OCI-LY1 (cell line): Measurements from ENCODE around the gene AP1B1.

Experiments
- CTCF ChIP-seq: fragments of 200-600 bp; sonication (generic), shearing (Covaris generic); IDR thresholded peaks from 2 replicates; pipeline ENCODE4 v1.5.1; 2017; ENCODE audit warnings: mild to moderate bottlenecking, antibody characterized with exemption, low read length, moderate library complexity, mixed read lengths
- EZH2 ChIP-seq: fragments of 200-600 bp; sonication (generic), shearing (Covaris generic); IDR thresholded peaks from 2 replicates; pipeline ENCODE4 v1.8.0; 2017; ENCODE audit warnings: borderline replicate concordance, mixed run types, mild to moderate bottlenecking, antibody characterized with exemption, low read length, moderate library complexity, mixed read lengths

DNA sequence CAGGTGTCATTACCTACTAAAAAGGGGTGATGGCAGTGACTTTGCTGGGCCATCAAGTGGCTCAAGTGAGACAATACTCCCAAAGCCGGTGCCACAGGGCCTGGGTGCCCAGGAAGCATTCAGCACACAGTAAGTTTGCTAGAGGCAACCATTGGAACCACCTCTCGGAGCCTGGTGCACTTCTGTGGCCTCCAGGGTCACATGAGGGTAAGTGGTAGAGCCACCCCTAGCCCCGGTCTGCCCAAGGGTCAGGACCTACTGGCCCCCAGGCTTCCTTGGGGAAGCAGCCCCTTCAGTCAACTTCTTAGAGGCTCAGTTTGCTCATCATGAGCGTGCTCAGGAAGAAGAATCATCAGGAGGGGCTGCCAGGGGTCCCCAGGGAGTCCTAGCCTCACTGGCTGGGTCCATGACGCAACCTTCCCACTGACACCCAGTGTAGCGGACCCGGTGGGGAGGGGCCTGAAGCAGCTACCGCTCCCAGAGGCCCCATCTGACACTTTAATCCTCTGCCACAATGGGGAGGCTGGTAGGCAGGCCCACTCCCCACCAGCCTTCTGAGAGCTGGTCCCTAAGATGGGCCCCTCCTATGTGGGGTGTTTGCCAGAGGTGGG lies 55.4 kb downstream of the AP1B1 start:
- TF ChIP-seq CTCF (no peak), EZH2 (no peak)
